Thyroid gland (tissue), 4 donors: ENCODE results near the gene VASH1. TPM values are rescaled to one million over a fixed set of nuclear protein-coding genes. Genes with fewer than 3 reads are reported as not detected.

Experiments used
- DNase-seq, 2 donors: peaks; one replicate each; pipeline ENCODE4 v3.0.0-alpha.2; 2019
- H3K27ac ChIP-seq, 3 donors: fragments of 200-600 bp; sonication (generic); 1 replicate in 2 of 3; 2 replicates in 1 of 3; pipeline ENCODE4 v1.5.1; 2016 to 2019; ENCODE audit warnings: mild to moderate bottlenecking in 1 of 3, moderate library complexity in 1 of 3
- H3K27me3 ChIP-seq: fragments of 200-600 bp; sonication (generic); one replicate; pipeline ENCODE4 v1.5.1; 2019
- H3K36me3 ChIP-seq, 2 donors: fragments of 200-600 bp; sonication (generic); one replicate each; pipeline ENCODE4 v1.5.1; 2016 to 2019
- H3K4me1 ChIP-seq, 2 donors: fragments of 200-600 bp; sonication (generic); one replicate each; pipeline ENCODE4 v1.5.1; 2017 to 2019
- H3K4me3 ChIP-seq, 3 donors: fragments of 200-600 bp; sonication (generic); replicated peaks in 1 of 3; 1 replicate in 2 of 3; 2 replicates in 1 of 3; pipeline ENCODE4 v1.5.1; 2016; ENCODE audit warnings: mild to moderate bottlenecking in 1 of 3
- H3K9me3 ChIP-seq: fragments of 200-600 bp; sonication (generic); one replicate; pipeline ENCODE4 v1.5.1; 2017
- CTCF ChIP-seq, 6 experiments: fragments of 200-600 bp in 3 of 6; fragments of 450-650 bp in 3 of 6; sonication (generic) in 3 of 6; IDR thresholded peaks; one replicate each; pipeline ENCODE4 v1.5.1; 2016 to 2019; ENCODE audit warnings: antibody characterized with exemption in 6 of 6, mild to moderate bottlenecking in 2 of 6, inconsistent platforms in 1 of 6, moderate library complexity in 1 of 6
- POLR2A ChIP-seq, 2 donors: fragments of 450-650 bp; IDR thresholded peaks; one replicate each; pipeline ENCODE4 v1.6.1; 2017; ENCODE audit warnings: antibody characterized with exemption in 2 of 2, mild to moderate bottlenecking in 2 of 2, moderate library complexity in 1 of 2
- WGBS, 2 donors: methylation state at CpG; one replicate each; pipeline ENCODE4 v1.1.5; 2017; 5-methylcytosine and 5-hydroxymethylcytosine counted together
- intact Hi-C: fragments of 100-400 bp; cut with DNase I; formaldehyde crosslinking; loops from one replicate; pipeline ENCODE4 v1.15.1; 2023
- total RNA-seq, 4 donors: library from RNA; depleted of rRNA; stranded (reverse); fragments of >200 nt; gene quantifications; one replicate each; pipeline ENCODE4 v1.2.3, GENCODE V29; 2016

Gene VASH1
- total RNA-seq, 4 donors from 2014 or later = 2.3 to 5.0 (median 3.1) TPM

- no peak overlapping the region for H3K27ac ChIP-seq
- peaks cover 12 to 17% of the 10 kb centered on the region in 2 donors for H3K4me1 ChIP-seq
- intact Hi-C loops = no loop called here
- H3K36me3 ChIP-seq = no peaks in the 10 kb centered on the region
- TF ChIP-seq POLR2A (IDR thresholded peaks at IDR 0.05) (no peak), CTCF (IDR thresholded peaks at IDR 0.05) (no peak)
- no peaks in the 10 kb centered on the region for H3K27me3 ChIP-seq
- 46 to 47% methylated on average over 7 of the region's 7 CpGs for WGBS, 2 donors
- no peaks in the 10 kb centered on the region for H3K9me3 ChIP-seq
- no peak overlapping the region for H3K4me3 ChIP-seq
- peak; percentile 49 to 53 for DNase-seq
Measured at GRCh38 chr14:76829650-76830421, 68.6 kb downstream of the VASH1 start.

GRCh38 chr14:76830556-76830955, 69.3 kb downstream of the VASH1 start:
- H3K4me1 ChIP-seq = peaks cover 12 to 17% of the 10 kb centered on the region in 2 donors
- no peak overlapping the region for H3K4me3 ChIP-seq
- no peak overlapping the region for H3K27ac ChIP-seq
- no peak for DNase-seq
- no peaks in the 10 kb centered on the region for H3K36me3 ChIP-seq
- 95 to 97% methylated on average over 4 of the region's 4 CpGs for WGBS, 2 donors
- TF ChIP-seq CTCF (IDR thresholded peaks at IDR 0.05) = no peak
- intact Hi-C loops = no loop called here
- no peaks in the 10 kb centered on the region for H3K9me3 ChIP-seq
- H3K27me3 ChIP-seq = no peaks in the 10 kb centered on the region

- H3K4me3 ChIP-seq = no peak overlapping the region
- H3K36me3 ChIP-seq = no peaks in the 10 kb centered on the region
- DNase-seq = no peak
- intact Hi-C loops = no loop called here
- H3K27ac ChIP-seq = no peak overlapping the region
- WGBS, 2 donors = 82 to 83% methylated on average over 1 of the region's 1 CpG
- no peaks in the 10 kb centered on the region for H3K9me3 ChIP-seq
- peaks cover 12 to 17% of the 10 kb centered on the region in 2 donors for H3K4me1 ChIP-seq
- TF ChIP-seq POLR2A (IDR thresholded peaks at IDR 0.05) = no peak
- TF ChIP-seq CTCF (IDR thresholded peaks at IDR 0.05) = no peak
- H3K27me3 ChIP-seq = no peaks in the 10 kb centered on the region
Measured at GRCh38 chr14:76832503-76832988, 71.3 kb downstream of the VASH1 start.

Other genes with a start within 250 kb of the VASH1 start
- gene ANGEL1, start 51.4 kb downstream of the VASH1 start, total RNA-seq = 10 to 100 TPM; 14.5 to 26.0 (median 18.4) TPM
- not detected for gene LRRC74A, start 64.9 kb downstream of the VASH1 start, total RNA-seq